SW 1271 (cell line): Measurements from ENCODE around the gene PKP2.
"Not testable (repeated sequence)": the region's sequence is repeated elsewhere in the genome, so short reads cannot be mapped to it uniquely, and the experiment has no call there.

Experiments used
- DNase-seq, 2 experiments: peaks; one replicate each; lab custom pipeline; 2025; lab: John Stamatoyannopoulos, UW

PKP2 gene

DNA sequence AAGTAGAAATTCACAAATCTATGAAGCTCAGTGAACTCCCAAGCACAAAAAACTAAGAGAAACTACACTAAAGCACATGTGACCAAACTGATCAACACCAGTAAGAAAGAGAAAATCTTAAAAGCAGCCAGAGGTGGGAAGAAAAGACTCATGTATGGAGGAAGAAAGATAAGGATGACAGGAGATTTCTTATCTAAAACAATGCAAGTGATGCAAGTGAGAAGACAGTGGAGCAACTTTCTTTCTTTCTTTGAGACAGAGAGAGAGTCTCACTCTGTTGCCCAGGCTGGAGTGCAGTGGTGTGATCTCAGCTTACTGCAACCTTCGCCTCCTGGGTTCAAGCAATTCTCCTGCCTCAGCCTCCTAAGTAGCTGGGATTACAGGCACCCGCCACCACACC lies 34.9 kb downstream of the PKP2 start:
- DNase-seq = not testable (repeated sequence)

DNA sequence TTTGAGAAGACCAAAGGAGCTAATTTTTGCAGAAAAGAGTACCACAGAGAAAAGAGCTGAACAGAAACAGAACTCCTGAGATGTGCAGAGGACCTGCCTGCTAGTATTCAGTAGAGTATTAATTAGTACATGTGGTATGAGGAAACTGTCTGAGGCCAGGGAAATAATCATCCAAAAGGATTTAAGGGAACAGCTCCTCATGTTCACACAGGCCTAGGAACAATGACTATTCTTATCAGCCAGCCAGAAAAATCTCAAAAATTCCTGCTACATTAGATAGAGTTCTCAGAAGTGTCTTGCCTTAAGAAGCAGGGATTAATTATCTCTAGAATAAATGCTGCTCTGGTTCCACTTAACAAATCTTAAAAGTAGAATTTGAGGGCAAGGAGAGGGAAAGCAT lies 36.4 kb downstream of the PKP2 start:
- no peak for DNase-seq

DNA sequence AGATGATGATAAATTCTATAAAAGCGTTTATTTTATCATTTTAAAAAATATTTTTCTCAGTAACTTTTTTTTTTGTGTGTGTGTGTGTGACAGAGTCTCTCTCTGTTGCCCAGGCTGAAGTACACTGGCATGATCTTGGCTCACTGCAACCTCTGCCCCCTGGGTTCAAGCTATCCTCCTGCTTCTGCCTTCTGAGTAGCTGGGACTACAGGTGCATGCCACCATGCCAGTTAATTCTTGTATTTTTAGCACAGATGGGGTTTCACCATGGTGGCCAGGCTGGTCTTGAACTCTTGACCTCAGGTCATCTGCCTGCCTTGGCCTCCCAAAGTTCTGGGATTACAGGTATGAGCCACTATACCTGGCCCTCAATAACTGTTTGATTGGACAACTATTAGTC lies 37.2 kb downstream of the PKP2 start:
- DNase-seq = no peak

DNA sequence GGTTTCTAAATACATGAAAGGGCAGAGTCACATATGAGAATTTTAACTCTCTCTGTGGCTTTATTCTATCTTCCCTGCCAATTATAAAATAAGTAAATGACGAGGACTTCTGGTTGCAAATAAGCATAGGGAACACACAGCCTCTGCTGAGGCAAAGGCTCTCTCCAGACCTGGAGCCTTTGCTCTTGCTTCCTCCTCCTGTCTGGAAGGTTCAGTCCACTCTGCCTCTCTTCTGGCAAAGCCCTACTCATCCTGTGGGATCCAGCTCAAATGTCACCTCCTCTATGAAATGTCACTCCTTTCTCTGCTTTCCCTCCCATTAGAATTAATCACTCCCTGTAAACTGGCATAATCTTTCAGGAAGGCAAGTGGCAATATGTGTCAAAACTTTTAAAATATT lies 41.9 kb downstream of the PKP2 start:
- DNase-seq = no peak

DNA sequence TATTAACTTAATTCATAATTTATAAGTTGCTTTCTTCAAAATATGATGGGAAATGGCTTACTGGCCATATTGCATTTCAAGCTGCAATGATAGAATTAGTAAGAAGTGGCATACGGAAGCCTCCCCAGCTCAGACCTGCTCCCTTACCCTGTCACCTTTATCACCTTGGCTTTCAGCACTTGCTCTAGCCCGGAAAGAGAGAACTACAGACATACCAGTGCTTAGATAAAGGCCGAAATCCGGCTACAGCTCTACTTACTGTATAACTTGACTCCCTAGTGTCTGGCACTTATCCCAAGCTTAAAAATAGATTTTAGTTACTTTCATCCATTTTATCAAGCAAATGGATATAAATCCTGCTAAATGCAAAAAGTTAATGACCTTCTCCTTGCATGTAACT lies 42.5 kb downstream of the PKP2 start:
- no peak for DNase-seq

DNA sequence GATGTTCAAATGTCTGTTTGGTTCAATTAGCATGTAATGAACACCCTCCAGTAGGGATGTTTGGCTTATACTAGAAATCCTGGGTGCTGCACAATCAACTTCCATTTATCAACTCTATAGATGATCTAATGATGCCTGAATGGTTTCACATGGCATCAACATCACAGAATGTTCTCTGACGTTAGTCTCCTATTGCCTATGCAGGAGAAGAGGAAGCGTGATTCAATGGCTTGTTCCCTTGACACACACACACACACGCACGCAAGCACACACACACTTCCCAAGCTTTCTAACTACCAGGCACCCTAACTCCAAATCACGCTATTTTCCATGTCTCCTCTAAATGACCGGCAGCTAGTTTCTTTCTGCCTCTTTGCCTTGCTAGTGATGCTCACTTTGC lies 49.3 kb downstream of the PKP2 start:
- no peak for DNase-seq

DNA sequence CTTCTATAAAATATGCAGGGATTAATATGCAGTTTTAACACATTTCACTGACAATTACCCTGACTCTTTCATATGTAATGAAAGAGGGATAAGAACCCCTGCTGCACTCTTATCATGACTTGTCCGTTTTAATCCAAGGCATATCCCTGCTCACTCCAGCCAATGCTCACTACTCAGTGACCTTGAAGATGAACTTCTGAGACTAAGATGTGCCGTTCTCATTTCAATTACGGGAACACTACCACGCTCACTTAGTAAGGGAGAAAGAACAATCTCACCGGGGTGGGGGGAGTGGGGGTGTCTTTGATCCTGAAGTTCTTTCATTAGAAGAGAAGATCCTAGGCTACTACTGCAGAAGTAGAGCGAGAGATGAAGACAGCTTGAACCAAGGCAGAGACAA lies 50.5 kb downstream of the PKP2 start:
- DNase-seq = no peak

DNA sequence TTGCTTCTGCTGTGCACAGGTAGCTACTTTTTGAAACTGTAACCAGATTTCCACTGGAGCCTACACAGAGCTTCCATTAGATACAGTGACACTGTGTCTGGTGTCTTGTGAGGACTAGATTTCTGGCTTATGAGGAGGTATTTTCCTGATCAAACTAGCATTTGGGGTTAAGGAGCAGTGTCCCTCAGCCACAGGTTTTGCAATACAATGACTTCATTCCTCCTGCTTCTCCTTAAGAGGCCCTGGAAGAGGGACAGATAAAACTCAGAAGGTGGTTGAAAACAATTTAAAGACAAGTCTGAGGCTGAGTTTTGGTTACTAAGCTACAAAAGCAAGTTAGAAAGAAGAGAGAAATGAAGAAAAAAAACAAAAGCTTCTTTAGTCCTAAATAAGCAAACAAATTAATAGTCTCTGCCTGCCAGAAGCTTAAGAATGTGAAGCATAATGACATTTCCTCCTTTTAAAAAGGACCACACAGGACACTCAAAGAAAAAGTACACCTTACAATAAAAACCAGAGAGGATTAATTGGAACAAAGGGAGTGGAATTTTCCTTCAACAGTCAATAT lies 53.0 kb downstream of the PKP2 start:
- no peak for DNase-seq

DNA sequence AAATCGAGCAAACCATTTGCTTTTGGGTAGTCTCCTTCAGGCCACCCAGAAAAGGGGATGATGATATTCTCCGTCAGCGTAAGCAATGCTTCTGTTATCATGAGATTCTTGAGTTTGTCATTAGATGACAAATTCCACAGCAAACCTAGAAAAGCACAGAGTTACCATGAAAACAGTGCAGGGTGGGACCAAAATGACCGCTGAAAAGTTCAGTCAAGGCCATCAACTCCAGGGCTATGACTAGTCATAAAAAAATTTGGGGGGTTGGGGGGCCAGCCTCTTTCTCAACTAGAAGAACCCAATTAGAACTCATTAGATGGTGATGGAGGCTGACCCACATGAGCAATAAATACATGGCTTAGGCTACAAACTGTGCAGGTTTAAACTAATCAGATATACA lies 55.5 kb downstream of the PKP2 start:
- DNase-seq = no peak

DNA sequence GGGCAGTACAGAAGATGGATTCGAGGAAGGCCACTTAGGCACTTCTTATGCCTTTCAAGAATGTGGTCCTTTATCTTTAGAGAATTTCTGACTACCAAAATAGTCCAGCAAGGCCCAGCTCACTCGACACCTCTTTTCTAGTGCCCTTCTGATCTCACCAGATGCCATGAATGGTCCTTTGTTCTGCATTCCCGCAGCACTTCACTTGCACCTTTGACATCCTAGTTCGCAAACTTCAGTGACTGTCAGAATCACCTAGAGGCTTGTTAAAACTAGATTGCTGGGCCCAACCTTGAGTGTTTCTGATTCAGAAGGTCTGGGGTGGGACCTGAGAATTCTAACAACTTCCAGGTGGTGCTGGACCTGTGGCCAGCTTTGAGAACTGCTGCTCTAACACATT lies 56.7 kb downstream of the PKP2 start:
- no peak for DNase-seq

DNA sequence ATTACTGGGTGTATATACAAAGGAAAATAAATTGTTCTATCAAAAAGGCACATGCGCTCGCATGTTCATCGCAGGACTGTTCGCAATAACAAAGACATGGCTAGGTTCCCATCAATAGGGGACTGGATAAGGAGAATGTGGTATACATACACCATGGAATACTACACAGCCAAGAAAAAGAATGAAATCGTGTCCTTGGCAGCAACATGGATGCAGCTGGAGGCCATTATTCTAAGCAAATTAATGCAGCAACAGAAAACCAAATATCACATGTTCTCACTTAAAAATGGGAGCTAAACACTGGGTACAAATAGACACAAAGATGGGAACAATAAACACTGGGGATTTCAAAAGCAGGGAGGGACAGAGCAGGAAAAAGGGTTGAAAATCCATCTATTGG lies 58.6 kb downstream of the PKP2 start:
- DNase-seq = no peak

DNA sequence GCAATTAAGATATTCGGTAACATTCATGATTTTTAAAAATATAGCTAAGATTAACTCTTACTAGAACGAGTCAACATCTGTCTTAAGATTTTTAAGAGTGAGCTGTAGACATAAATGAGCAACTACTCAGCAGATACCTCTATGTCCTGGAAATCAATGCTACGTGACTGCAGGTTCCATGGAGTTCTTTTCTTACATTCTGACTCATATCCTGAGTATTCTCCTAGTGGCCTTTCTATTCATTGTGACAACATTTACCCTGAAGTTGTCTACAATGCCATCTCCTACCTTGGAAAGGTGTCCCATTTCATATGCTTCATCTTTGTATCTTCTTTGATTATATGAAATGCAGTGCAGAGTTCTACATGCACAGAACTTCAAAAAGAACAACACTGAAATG lies 59.9 kb downstream of the PKP2 start:
- DNase-seq = peak in 1 of 2 experiments; percentile 50

DNA sequence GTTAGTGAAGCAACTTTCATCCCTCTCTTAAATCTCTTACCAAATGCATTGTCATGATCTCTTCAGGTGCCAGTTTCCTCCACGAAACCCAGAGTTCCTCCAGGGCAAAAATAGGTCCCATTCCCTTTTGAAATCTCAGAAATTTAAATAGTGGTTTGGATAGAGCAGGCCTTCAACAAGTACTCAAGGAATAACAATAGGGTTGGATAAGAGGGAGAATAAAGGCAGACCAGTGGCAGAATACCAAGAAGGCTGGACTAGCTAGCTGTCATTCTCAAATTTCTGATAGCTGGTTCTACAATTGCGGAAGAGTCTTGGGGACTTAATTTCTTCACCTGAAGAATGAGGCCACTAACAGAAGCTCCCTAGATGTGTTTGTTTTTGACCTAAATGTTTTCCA lies 62.5 kb downstream of the PKP2 start:
- DNase-seq = no peak

DNA sequence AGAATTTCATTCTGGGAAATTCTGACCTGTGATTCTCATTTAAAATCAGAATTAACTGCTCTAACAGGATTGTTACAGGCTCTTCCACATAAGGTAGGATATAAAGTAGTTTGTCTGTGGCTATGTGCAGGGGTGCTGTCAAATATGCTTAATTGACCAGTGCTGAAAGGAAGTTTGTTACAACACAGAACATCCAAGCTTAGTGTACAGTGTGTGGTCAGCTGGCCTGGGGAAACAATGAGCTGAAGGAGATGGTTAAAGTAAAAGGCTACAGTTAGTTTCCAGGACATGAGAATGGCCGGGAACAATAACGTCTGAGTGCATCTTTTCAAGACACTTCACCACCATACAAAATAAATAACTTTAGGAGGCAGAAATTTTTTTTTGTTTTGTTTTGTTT lies 68.0 kb downstream of the PKP2 start:
- DNase-seq = no peak

DNA sequence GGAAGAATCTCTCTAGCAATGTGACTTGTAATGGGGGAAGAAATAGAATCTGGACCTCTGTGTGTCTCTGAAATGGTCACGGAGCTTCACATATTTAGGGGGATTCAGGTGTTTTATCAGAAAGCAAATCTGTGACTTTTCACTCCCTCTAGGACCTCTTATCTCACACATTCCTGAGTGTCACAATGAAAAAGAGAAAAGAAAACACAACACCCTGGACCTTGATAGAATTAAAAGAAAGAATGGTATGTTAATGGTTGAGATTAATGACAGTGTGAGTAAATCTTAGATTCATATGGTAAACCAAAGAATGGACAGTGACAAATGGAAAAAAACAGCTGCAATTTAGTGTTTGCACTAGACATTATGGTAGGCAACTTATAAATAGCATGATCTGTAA lies 68.5 kb downstream of the PKP2 start:
- no peak for DNase-seq

DNA sequence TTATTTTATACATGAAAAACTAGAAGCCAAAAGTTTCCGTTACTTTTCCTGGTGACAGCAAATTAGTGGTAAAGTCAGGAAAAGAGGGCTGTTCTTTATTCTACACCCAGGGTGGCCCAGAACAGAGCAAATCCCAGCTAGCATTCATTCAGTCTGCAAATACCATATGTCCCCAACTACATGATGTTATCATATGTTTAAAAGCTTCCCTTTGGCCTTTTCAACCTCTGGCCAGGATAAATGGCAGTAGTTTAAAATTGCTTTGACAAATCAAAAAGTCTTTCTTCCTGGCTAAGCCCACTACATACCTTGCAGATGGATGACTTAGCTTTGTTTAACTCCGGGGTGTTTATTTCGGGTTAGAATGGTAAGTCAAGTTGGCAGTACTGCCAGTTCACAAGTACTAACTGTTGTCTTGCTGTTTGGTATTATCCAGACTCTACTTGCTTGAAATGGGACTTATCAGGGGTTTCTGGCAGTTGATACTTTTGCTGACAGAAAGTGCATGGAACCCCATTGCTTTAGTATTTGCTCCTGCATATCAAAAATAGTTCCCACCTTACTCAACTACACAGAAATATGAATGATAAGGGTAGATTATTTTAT lies 69.7 kb downstream of the PKP2 start:
- DNase-seq = no peak

DNA sequence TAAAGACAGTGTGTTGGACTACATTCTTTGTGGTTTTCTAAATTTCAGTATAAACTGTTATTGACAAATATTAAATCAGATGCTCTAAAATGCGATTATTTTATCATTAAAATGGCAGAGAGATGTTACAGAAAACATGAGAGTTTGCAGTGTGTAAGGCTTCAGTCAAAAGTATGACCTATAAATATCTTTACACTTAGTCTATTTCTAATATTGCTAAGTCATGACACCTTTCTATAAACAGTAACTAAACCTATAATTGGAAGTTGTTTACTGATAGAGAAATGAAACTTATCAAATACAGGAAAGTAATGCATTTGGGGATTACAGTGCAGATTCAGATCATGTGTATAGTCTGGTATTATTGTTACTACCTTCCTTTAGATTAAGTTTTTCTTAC lies 72.0 kb downstream of the PKP2 start:
- no peak for DNase-seq

DNA sequence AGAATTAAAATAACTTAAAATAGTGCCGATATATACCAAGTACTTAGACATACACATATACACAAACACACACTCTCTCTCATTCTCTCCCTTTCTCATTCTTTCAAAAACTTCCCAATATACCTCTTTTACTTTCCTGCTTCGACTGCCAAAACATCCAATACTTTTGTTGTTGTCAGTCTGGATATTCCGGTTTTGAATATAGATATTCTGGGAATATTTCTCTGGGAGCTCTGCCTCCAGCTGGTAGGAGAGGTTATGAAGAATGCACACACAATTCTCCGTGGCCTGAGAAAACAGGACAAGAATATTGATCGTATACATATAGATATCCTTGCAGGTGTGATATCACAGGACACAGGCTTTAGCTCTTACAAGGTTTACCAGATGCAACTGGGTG lies 74.2 kb downstream of the PKP2 start:
- DNase-seq = no peak

DNA sequence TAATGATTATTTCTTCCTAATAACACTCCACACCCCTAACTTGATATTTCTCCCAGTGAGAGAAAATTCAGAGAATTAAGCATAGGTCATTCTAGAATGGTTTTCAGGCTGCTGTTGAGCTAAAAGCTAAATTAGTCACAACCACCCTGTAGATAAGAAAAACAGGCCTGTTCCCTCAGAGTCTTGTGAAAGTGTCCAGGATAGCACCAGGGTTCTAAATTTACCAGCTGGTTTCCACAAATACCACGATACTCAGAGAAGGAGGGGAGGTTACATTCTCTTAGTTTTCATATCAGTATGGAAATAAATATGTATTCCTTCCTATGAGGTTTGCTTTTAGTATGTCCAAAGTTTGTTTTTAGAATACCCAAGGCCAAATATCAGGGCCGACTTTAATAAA lies 74.9 kb downstream of the PKP2 start:
- DNase-seq = no peak

DNA sequence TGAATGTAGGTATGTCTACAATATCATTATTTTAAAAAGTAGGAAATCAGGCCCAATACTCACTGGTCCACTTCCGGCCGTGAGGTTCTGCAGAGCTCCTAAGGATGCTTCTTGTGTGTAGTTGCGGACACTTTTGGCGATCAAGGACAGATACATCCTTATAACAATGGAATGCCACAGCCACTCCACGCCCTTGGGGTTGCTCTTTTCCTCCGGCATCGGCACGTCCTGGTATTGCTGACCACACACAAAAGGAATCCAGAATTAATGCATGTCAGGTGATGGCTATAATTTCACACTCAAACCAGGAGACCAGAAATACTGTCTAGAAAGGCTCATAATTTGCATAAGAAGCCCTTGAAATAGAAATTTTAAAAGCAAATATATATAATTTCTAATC lies 75.3 kb downstream of the PKP2 start:
- DNase-seq = no peak

DNA sequence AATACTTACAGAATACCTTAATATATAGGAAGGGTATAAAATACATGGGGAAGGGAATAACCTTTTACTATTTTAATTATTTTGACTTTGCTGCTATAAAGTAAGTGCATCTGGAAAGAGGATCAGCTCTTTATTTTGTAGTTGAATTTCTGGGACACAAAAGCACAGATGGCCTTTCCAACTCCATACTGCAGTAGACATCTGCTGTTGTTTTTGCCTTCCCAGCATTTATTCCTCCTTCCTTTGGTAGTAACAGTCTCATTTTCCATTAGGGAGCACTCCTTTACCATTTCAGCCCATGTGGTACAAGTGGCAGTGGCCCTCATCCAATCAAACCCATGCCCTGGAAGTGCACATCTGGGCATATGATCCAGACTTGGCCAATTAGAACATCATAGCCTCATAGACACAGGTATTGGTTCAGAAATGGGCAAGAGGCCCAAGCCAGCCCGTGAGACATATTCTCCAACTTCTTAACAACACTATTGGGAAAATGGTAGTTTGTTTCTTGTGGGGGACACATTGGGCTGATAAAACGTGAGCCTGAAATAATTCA lies 76.1 kb downstream of the PKP2 start:
- no peak for DNase-seq

DNA sequence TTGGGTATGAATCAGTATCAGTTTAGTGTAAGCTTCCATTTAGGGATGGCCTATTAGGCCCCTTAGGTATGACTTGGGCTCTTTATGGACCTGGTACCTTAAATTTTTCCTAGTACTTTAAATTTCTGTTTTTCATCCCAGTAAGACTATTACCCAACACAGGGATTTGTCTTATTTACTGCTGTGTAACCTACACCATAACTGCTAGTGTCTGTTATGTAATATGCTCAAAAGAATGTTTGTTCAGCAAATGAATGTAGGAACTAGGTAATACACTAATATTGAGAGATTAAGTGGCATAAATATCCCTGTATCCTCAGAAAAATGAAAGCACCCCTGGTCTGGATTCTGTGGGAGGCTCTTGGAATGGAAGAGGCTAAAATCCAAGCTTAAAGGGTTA lies 77.2 kb downstream of the PKP2 start:
- DNase-seq = no peak

DNA sequence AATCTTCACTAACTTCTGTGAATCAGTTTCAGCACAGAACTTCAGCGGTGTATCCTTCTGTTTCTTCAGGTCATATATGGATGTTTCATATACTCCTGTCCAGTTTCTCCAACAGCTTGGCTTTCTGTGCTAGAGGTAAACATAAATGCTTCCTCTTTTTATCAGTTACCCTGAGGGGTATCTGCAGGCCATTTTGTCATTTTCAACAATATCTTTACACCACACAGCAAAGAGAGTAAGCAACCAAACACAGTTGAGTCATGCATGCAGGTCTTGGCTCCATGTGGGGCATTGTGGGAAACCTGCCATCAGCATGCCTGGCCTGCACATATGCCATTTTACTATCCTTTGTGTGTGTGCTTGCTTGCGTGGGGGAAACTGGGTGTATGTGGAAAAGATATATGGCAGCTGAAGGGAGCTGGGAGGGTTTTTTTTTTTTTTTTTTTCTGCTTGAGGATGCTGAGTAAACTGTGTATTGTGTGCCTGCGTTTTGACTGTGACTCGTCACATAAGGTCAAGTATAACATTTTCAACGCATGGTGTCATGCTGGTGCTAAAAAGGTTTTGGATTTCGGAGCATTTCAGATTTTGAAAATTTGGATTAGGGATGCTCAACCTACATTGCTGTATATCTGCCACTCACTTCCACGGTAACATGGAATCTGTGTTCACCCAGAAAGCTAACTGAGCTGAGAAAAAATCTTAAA lies 84.7 kb downstream of the PKP2 start:
- DNase-seq = no peak

DNA sequence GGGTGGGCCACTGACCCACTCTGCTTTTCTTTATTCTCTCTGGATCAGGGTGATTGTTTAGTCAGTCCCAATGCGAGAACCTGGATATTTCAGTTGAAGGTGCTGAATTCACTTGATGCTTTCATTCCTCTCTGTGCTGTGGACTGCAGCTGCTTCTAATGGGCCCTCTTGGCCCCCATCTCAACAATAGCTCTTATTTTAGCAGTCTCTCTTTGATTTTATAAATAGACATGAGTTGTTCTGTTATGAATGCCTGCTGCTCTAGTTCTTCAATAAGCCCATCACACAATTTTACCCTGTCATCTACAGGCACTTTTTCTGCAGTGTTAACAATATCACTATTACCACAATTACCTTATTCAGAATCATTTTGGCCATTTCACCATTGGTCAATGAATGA lies 86.7 kb downstream of the PKP2 start:
- no peak for DNase-seq
